OCI-LY7 (cell line): Measurements from ENCODE around the gene COPZ1.

ENCODE experiments used
- EZH2phosphoT487 ChIP-seq: fragments of 200-600 bp; sonication (generic); IDR thresholded peaks from 2 replicates; pipeline ENCODE4 v1.6.1; 2018; ENCODE audit warnings: low read depth, borderline replicate concordance, mild to moderate bottlenecking, mixed run types, antibody characterized with exemption, low read length, moderate library complexity, mixed read lengths
- TF ChIP-seq, protein P1 (sequence below): fragments of 200-600 bp; sonication (generic); conservative IDR thresholded peaks from 2 replicates; pipeline ENCODE4 v1.5.1; 2014; ENCODE audit warnings: mild to moderate bottlenecking, antibody characterized with exemption, low read length, moderate library complexity, mixed read lengths

DNA sequence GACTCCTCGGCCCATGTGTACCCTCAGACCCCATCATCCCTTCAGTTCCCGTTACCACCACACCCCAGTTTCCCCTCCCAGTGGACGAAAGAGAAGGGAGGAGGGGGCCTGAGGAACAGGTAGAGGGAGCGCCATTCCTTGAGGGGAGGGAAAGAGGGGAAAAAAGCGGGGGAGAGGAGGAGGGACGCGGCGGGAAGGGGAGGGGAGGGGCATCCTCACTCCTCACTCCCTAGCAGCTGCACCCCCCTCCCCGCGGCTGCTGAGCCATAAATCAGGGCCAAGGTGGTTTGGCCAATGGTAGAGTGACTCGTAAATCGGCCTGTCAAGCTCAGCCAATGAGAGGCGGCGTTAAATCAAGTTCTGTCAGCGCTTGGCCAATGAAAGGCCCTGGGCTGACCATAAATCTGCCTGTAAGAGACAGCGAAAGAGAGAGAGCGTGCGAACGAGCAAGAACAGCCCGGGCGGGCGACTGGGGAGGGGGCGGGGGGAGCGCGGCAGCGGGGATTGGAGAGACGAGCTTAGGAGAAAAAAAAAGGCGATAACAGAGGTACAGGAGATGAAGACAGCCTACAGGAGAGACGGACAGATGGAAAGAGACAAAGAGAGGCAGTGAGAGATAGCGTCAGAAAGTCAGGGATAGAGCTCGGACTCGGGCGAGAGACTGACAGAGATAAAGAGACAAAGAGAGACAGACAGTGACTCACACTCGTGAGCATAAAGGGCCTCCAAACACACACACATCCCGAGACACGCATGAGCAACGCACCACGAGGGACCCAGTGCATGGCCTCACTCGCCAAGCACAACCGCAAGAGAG, 34.2 kb downstream of the COPZ1 start:
- TF ChIP-seq, protein P1, sequence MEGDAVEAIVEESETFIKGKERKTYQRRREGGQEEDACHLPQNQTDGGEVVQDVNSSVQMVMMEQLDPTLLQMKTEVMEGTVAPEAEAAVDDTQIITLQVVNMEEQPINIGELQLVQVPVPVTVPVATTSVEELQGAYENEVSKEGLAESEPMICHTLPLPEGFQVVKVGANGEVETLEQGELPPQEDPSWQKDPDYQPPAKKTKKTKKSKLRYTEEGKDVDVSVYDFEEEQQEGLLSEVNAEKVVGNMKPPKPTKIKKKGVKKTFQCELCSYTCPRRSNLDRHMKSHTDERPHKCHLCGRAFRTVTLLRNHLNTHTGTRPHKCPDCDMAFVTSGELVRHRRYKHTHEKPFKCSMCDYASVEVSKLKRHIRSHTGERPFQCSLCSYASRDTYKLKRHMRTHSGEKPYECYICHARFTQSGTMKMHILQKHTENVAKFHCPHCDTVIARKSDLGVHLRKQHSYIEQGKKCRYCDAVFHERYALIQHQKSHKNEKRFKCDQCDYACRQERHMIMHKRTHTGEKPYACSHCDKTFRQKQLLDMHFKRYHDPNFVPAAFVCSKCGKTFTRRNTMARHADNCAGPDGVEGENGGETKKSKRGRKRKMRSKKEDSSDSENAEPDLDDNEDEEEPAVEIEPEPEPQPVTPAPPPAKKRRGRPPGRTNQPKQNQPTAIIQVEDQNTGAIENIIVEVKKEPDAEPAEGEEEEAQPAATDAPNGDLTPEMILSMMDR, result no peak
- TF ChIP-seq EZH2phosphoT487, result no peak
